ENCODE measurements around the gene ZBTB45.
A peak's percentile ranks its signal among the peaks of the same experiment; 100 is the strongest.

ZBTB45 gene

DNA sequence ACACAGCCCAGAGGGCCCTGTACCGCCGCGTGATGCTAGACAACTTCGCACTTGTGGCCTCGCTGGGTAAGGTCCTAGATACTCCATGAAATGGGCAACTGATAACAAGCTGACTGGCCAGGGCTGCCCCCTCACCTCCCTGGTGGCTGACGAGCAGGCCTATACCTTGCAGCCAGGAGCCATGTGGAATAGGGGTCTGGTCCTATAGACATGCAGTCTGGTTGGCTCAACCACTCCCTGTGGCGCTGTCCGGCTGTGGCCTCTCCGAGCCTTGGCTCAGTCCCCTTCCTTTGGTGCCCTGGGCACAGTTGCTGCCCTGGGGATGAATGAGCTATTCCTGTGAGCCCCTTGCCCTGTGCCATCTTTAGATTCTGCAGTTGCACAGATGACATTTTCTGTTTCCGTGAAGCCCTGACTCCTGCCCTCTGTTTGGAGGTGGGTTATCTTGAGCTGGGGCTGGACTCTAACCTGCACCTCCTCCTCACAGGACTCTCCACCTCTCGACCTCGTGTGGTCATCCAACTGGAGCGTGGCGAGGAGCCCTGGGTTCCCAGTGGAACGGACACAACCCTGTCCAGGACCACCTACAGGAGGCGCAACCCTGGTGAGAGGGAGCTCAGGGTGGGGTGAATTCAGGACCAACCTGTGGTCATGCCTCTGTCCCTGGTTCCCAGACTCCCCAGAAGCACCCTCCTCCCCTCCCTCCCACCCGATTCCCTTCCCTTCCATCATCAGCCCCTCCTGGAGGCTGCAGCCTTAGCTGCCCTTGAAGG, 50.2 kb downstream of the ZBTB45 start:
- WGBS (ENCODE audit: extremely low coverage, insufficient coverage, insufficient read length): no CpG with 5 or more reads among the region's 17 CpGs
- no peaks in the 10 kb centered on the region for H3K9me3 ChIP-seq (ENCODE audit: insufficient read depth, low read depth, low read length)
- H2BK120ac ChIP-seq (ENCODE audit: insufficient read depth, low read length, poor library complexity): no peak overlapping the region
- no peak overlapping the region for H3K4me2 ChIP-seq (ENCODE audit: low read length)
- H2BK12ac ChIP-seq (ENCODE audit: low read length): no peak overlapping the region
- H3K4me1 ChIP-seq (ENCODE audit: control insufficient read depth in 1 of 2, insufficient read depth in 2 of 2, low read length in 2 of 2): peaks cover 5 to 11% of the 10 kb centered on the region in 2 experiments
- H3K27ac ChIP-seq (ENCODE audit: low read depth, low read length): no peak overlapping the region
- peaks cover 36 to 40% of the 10 kb centered on the region in 2 experiments for H3K36me3 ChIP-seq (ENCODE audit: control insufficient read depth in 1 of 2, insufficient read depth in 2 of 2, low read length in 2 of 2)
- no peak overlapping the region for H4K91ac ChIP-seq (ENCODE audit: low read depth, low read length)
- no peak overlapping the region for H4K12ac ChIP-seq (ENCODE audit: low read depth, low read length)
- H3K4ac ChIP-seq (ENCODE audit: low read depth, low read length): no peak overlapping the region
- no peak overlapping the region for H4K8ac ChIP-seq (ENCODE audit: low read depth, low read length)
- no peak for DNase-seq
- peaks cover 4% of the 10 kb centered on the region for H3K79me2 ChIP-seq (ENCODE audit: control insufficient read depth, insufficient read depth, low read length, poor library complexity)
- H2BK5ac ChIP-seq (ENCODE audit: low read depth, low read length, poor library complexity): no peak overlapping the region
- H3K9ac ChIP-seq (ENCODE audit: low read length): no peak overlapping the region
- H3K79me1 ChIP-seq (ENCODE audit: low read length): no peaks in the 10 kb centered on the region
- no peak overlapping the region for H2AK5ac ChIP-seq (ENCODE audit: low read length)
- no peak overlapping the region for H3K23ac ChIP-seq (ENCODE audit: low read length)
- no peak overlapping the region for H3K18ac ChIP-seq (ENCODE audit: low read length)
- H3K14ac ChIP-seq (ENCODE audit: low read length): no peak overlapping the region
- H3K27me3 ChIP-seq (ENCODE audit: insufficient read depth, low read length): no peaks in the 10 kb centered on the region
- no peak overlapping the region for H2AFZ ChIP-seq (ENCODE audit: insufficient read depth, low read length, poor library complexity)
- H3K4me3 ChIP-seq (ENCODE audit: low read depth, low read length): no peak overlapping the region

DNA sequence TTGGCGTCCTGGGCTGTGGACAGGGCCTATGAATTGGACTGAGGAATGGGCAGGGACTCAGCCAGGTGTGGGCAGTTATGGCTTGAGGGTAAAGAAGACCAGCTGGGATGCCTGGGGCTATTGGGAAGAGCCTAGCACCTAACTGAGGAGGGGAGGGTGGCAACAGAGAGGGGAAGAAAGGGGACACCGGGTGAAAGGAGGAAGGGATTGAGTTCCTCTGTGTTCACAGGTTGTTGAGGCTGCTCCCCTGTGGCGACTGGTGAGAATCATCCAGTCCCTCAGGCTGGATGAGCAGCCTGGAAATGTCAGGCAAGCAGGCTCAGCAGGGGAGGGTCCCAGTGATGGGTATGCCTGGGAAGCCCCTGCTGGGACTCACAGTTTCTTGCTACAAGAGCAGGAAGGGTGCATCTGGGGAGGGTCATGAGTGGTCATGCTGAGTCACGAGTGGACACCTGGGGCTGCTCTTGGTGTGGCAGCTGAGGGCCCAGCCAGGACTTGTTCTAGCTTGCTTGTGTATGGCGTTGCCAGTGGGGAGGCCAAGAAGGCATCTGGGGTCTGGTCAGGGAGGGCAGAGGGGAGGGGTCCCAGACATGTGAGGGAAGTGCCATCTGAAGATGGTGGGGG, 51.3 kb downstream of the ZBTB45 start:
- Histone ChIP-seq H3K9me3 (ENCODE audit: insufficient read depth, low read depth, low read length) (no peaks in the 10 kb centered on the region), H2BK12ac (ENCODE audit: low read length) (no peak overlapping the region), H2AK5ac (ENCODE audit: low read length) (no peak overlapping the region), H3K23ac (ENCODE audit: low read length) (no peak overlapping the region), H3K18ac (ENCODE audit: low read length) (no peak overlapping the region), H3K9ac (ENCODE audit: low read length) (peak overlapping the region; percentile 54), H3K79me2 (ENCODE audit: control insufficient read depth, insufficient read depth, low read length, poor library complexity) (peaks cover 4% of the 10 kb centered on the region), H2BK5ac (ENCODE audit: low read depth, low read length, poor library complexity) (no peak overlapping the region), H3K4me2 (ENCODE audit: low read length) (peak overlapping the region; percentile 36), H2AFZ (ENCODE audit: insufficient read depth, low read length, poor library complexity) (no peak overlapping the region), H3K4me3 (ENCODE audit: low read depth, low read length) (peak overlapping the region; percentile 30), H3K14ac (ENCODE audit: low read length) (no peak overlapping the region), H3K27me3 (ENCODE audit: insufficient read depth, low read length) (no peaks in the 10 kb centered on the region), H2BK120ac (ENCODE audit: insufficient read depth, low read length, poor library complexity) (no peak overlapping the region), H4K91ac (ENCODE audit: low read depth, low read length) (no peak overlapping the region), H4K12ac (ENCODE audit: low read depth, low read length) (no peak overlapping the region), H3K4ac (ENCODE audit: low read depth, low read length) (peak overlapping the region; percentile 4), H3K4me1 (ENCODE audit: control insufficient read depth in 1 of 2, insufficient read depth in 2 of 2, low read length in 2 of 2) (peaks cover 5 to 11% of the 10 kb centered on the region in 2 experiments), H3K36me3 (ENCODE audit: control insufficient read depth in 1 of 2, insufficient read depth in 2 of 2, low read length in 2 of 2) (peaks cover 36 to 37% of the 10 kb centered on the region in 2 experiments), H3K79me1 (ENCODE audit: low read length) (no peaks in the 10 kb centered on the region), H3K27ac (ENCODE audit: low read depth, low read length) (no peak overlapping the region), H4K8ac (ENCODE audit: low read depth, low read length) (no peak overlapping the region)
- peak in 1 of 2 donors; percentile 29 for DNase-seq
- no CpG with 5 or more reads among the region's 5 CpGs for WGBS (ENCODE audit: extremely low coverage, insufficient coverage, insufficient read length)

DNA sequence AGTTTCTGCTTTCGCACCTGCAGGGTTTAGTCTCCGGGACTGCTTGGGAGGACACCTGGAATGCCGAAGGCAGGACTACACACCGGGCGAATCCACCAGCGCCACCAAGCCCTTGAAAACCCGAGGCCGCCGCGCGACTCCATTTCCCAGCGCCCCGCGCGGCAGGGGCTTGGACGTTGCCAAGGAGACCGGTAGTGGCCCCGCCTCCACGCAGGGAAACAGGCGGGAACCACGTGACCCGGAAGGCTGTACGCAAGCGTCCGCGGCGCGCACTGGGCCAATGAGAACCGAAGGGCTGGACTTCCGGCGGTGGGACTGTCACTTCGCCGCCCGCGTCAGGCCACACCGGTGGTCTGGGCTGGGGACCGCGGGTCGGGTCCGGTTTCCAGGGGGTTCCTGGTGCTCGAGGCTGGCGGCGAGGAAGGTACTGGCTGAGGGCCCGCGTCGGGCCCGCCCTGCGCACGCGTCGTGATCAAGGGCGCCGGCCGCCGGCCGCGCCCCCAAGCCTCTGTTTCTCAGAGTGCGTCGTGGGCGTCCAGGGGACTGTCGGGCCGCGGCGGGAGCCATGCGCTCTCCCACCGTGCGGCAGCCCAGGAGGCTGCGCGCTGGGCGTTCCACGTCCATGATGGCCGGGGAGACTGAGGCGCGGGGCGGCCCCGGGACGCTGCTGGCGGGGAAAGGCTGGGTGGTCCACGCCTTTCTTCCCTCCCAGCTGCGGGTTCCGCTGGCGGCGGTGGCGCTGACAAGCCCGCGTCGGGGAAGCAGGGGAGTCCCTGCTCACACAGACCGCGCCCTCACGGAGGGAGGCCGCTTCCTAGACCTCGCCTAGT, 52.6 kb downstream of the ZBTB45 start, which contains the start of gene ZNF324:
Gene ZNF324 (plus strand): TSS at position 321 of the 830 bp plus-strand sequence. CDS start 2,106 bp downstream, outside the sequence.
- peak within 1 kb of the TSS; percentile 68 for H3K14ac ChIP-seq (ENCODE audit: low read length)
- no peak within 1 kb of the TSS for H2BK5ac ChIP-seq (ENCODE audit: low read depth, low read length, poor library complexity)
- peak within 1 kb of the TSS; percentile 50 for H4K8ac ChIP-seq (ENCODE audit: low read depth, low read length)
- peak within 1 kb of the TSS; percentile 82 for H3K9ac ChIP-seq (ENCODE audit: low read length)
- no CpG with 5 or more reads among the region's 92 CpGs for WGBS (ENCODE audit: extremely low coverage, insufficient coverage, insufficient read length)
- H3K4me1 ChIP-seq (ENCODE audit: control insufficient read depth in 1 of 2, insufficient read depth in 2 of 2, low read length in 2 of 2): peaks cover 5 to 11% of the 10 kb centered on the region in 2 experiments
- no peak within 1 kb of the TSS for H3K23ac ChIP-seq (ENCODE audit: low read length)
- H3K36me3 ChIP-seq (ENCODE audit: control insufficient read depth in 1 of 2, insufficient read depth in 2 of 2, low read length in 2 of 2): peaks cover 24 to 26% of the 10 kb centered on the region in 2 experiments
- H3K4me3 ChIP-seq (ENCODE audit: low read depth, low read length): peak within 1 kb of the TSS; percentile 96
- H3K18ac ChIP-seq (ENCODE audit: low read length): peak within 1 kb of the TSS; percentile 23
- H2AK5ac ChIP-seq (ENCODE audit: low read length): peak within 1 kb of the TSS; percentile 3
- H3K27me3 ChIP-seq (ENCODE audit: insufficient read depth, low read length): no peaks in the 10 kb centered on the region
- no peak within 1 kb of the TSS for H3K4ac ChIP-seq (ENCODE audit: low read depth, low read length)
- no peak within 1 kb of the TSS for H2BK12ac ChIP-seq (ENCODE audit: low read length)
- no peak within 1 kb of the TSS for H2BK120ac ChIP-seq (ENCODE audit: insufficient read depth, low read length, poor library complexity)
- H3K79me1 ChIP-seq (ENCODE audit: low read length): no peaks in the 10 kb centered on the region
- H3K79me2 ChIP-seq (ENCODE audit: control insufficient read depth, insufficient read depth, low read length, poor library complexity): peaks cover 4% of the 10 kb centered on the region
- peak within 1 kb of the TSS; percentile 34 for H4K12ac ChIP-seq (ENCODE audit: low read depth, low read length)
- peak within 1 kb of the TSS; percentile 60 for H4K91ac ChIP-seq (ENCODE audit: low read depth, low read length)
- H3K9me3 ChIP-seq (ENCODE audit: insufficient read depth, low read depth, low read length): no peaks in the 10 kb centered on the region
- peak within 1 kb of the TSS; percentile 36 for H3K27ac ChIP-seq (ENCODE audit: low read depth, low read length)
- peak within 1 kb of the TSS; percentile 96 for H3K4me2 ChIP-seq (ENCODE audit: low read length)
- DNase-seq: peak; percentile 99
- H2AFZ ChIP-seq (ENCODE audit: insufficient read depth, low read length, poor library complexity): peak within 1 kb of the TSS; percentile 87

DNA sequence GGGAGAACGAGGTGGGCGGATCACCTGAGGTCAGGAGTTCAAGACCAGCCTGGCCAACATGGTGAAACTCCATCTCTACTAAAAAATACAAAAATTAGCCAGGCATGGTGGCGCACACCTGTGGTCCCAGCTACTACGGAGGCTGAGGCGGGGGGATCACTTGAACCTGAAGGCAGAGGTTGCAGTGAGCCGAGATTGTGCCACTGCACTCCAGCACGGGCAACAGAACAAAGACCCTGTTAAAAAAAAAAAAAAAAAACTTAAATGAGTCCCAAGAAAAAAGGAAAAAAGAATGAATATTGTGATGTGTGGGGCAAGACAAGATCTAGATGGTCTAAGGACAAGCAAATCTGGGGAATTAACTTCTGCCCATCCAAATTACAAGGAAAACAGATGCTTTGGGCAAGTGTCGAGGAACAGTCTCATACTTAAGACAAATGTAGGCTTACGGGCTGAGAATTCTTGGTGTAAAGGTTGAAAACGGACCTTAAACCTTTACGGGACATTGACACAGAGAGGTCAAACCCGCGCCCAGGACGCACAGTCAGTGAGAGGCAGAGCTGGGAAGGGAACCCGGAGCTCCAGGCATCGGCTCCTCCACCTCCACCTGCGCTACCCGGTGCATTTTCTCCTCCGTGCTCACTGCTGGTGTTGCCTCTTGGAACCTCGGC, 53.4 kb downstream of the ZBTB45 start:
- H3K4ac ChIP-seq (ENCODE audit: low read depth, low read length): no peak overlapping the region
- H3K9ac ChIP-seq (ENCODE audit: low read length): peak overlapping the region; percentile 82
- H3K18ac ChIP-seq (ENCODE audit: low read length): no peak overlapping the region
- peak overlapping the region; percentile 28 for H4K12ac ChIP-seq (ENCODE audit: low read depth, low read length)
- H2AK5ac ChIP-seq (ENCODE audit: low read length): no peak overlapping the region
- peak overlapping the region; percentile 96 for H3K4me2 ChIP-seq (ENCODE audit: low read length)
- H3K9me3 ChIP-seq (ENCODE audit: insufficient read depth, low read depth, low read length): no peaks in the 10 kb centered on the region
- no peak overlapping the region for H2BK12ac ChIP-seq (ENCODE audit: low read length)
- no peaks in the 10 kb centered on the region for H3K27me3 ChIP-seq (ENCODE audit: insufficient read depth, low read length)
- no peak overlapping the region for H4K91ac ChIP-seq (ENCODE audit: low read depth, low read length)
- H3K36me3 ChIP-seq (ENCODE audit: control insufficient read depth in 1 of 2, insufficient read depth in 2 of 2, low read length in 2 of 2): peaks cover 19 to 20% of the 10 kb centered on the region in 2 experiments
- peaks cover 5 to 11% of the 10 kb centered on the region in 2 experiments for H3K4me1 ChIP-seq (ENCODE audit: control insufficient read depth in 1 of 2, insufficient read depth in 2 of 2, low read length in 2 of 2)
- H3K79me1 ChIP-seq (ENCODE audit: low read length): no peaks in the 10 kb centered on the region
- H3K14ac ChIP-seq (ENCODE audit: low read length): no peak overlapping the region
- peak overlapping the region; percentile 83 for H2AFZ ChIP-seq (ENCODE audit: insufficient read depth, low read length, poor library complexity)
- H3K79me2 ChIP-seq (ENCODE audit: control insufficient read depth, insufficient read depth, low read length, poor library complexity): peaks cover 4% of the 10 kb centered on the region
- WGBS (ENCODE audit: extremely low coverage, insufficient coverage, insufficient read length): no CpG with 5 or more reads among the region's 20 CpGs
- H4K8ac ChIP-seq (ENCODE audit: low read depth, low read length): peak overlapping the region; percentile 50
- no peak overlapping the region for H2BK120ac ChIP-seq (ENCODE audit: insufficient read depth, low read length, poor library complexity)
- H3K27ac ChIP-seq (ENCODE audit: low read depth, low read length): no peak overlapping the region
- H3K4me3 ChIP-seq (ENCODE audit: low read depth, low read length): peak overlapping the region; percentile 69
- DNase-seq: no peak
- no peak overlapping the region for H2BK5ac ChIP-seq (ENCODE audit: low read depth, low read length, poor library complexity)
- no peak overlapping the region for H3K23ac ChIP-seq (ENCODE audit: low read length)

Measured in trophoblast cell (in vitro differentiated cells and primary cell).